H1 (cell line): ENCODE results near the gene FAM24A. TPM values are rescaled to one million over a fixed set of nuclear protein-coding genes. Genes with fewer than 3 reads are reported as not detected.

ENCODE experiments used
- CTCF ChIA-PET: fragments of 300-600 bp; sonication (Branson Sonifier 250); formaldehyde crosslinking; loops from one replicate; lab custom pipeline; 2021; ENCODE audit not compliant: partially characterized antibody; lab: Charles Lee
- POLR2A ChIA-PET: fragments of 300-600 bp; sonication (Branson Sonifier 250); formaldehyde crosslinking; loops from one replicate; lab custom pipeline; 2021; ENCODE audit warnings: inconsistent platforms; ENCODE audit not compliant: partially characterized antibody; lab: Charles Lee
- DNase-seq, 2 experiments: peaks; one replicate each; pipeline versions ENCODE4 v3.0.0 to v3.0.0-alpha.2; 2010 to 2022; ENCODE audit warnings: low spot score in 2 of 2, low read depth in 1 of 2, mixed read lengths in 1 of 2
- FAIRE-seq: peaks from 2 replicates; lab custom pipeline; 2011; peaks lifted over from hg19 to GRCh38; lab: Jason Lieb, UNC
- H2AFZ ChIP-seq: 2 replicates; pipeline ENCODE4 v1.8.1; 2012; ENCODE audit warnings: low read length, inconsistent platforms
- H2AK5ac ChIP-seq: 2 replicates; pipeline ENCODE4 v1.6.1; 2013; ENCODE audit warnings: low read depth, low read length
- H2BK120ac ChIP-seq: replicated peaks from 2 replicates; pipeline ENCODE3; 2013; ENCODE audit warnings: low read depth, low read length, inconsistent platforms
- H2BK12ac ChIP-seq: 2 replicates; pipeline ENCODE4 v1.6.1; 2013; ENCODE audit warnings: low read depth, low read length
- H2BK15ac ChIP-seq: 2 replicates; pipeline ENCODE4 v1.6.1; 2013; ENCODE audit warnings: low read length
- H2BK20ac ChIP-seq: 2 replicates; pipeline ENCODE4 v1.6.1; 2013; ENCODE audit warnings: low read length
- H2BK5ac ChIP-seq: 2 replicates; pipeline ENCODE4 v1.6.1; 2013; ENCODE audit warnings: low read depth, low read length
- H3K14ac ChIP-seq: 2 replicates; pipeline ENCODE4 v1.6.1; 2013; ENCODE audit warnings: inconsistent platforms; ENCODE audit not compliant: insufficient read length
- H3K18ac ChIP-seq: 2 replicates; pipeline ENCODE4 v1.6.1; 2013; ENCODE audit warnings: low read length; ENCODE audit errors: extremely low read depth
- H3K23ac ChIP-seq: 2 replicates; pipeline ENCODE4 v1.6.1; 2013; ENCODE audit warnings: inconsistent platforms; ENCODE audit not compliant: insufficient read length
- H3K23me2 ChIP-seq: 2 replicates; pipeline ENCODE4 v1.6.1; 2013; ENCODE audit warnings: low read depth, low read length
- H3K27ac ChIP-seq: 2 replicates; pipeline ENCODE4 v1.6.1; 2011; ENCODE audit warnings: low read depth, low read length, inconsistent platforms
- H3K27me3 ChIP-seq, 4 experiments: replicated peaks in 1 of 4; 1 replicate in 1 of 4; 2 replicates in 3 of 4; pipeline versions ENCODE4 v1.6.1 to v1.8.1; 2011 to 2013; ENCODE audit warnings: low read length in 3 of 4, mild to moderate bottlenecking in 3 of 4, inconsistent platforms in 2 of 4, mixed read lengths in 2 of 4, moderate library complexity in 1 of 4; ENCODE audit not compliant: control insufficient read depth in 3 of 4, insufficient read depth in 3 of 4; ENCODE audit errors: extremely low read depth in 1 of 4
- H3K36me3 ChIP-seq, 4 experiments: 2 replicates each; pipeline versions ENCODE4 v1.6.1 to v1.8.1; 2011 to 2013; ENCODE audit warnings: mild to moderate bottlenecking in 4 of 4, low read length in 3 of 4, moderate library complexity in 2 of 4, control low read depth in 1 of 4, inconsistent platforms in 1 of 4; ENCODE audit not compliant: insufficient read depth in 4 of 4, control insufficient read depth in 2 of 4
- H3K4ac ChIP-seq: replicated peaks from 2 replicates; pipeline ENCODE3; 2013; ENCODE audit warnings: low read length, low read depth, mixed read lengths, inconsistent platforms; ENCODE audit not compliant: insufficient read length
- H3K4me1 ChIP-seq, 4 experiments: replicated peaks in 1 of 4; 1 replicate in 1 of 4; 2 replicates in 3 of 4; pipeline versions ENCODE4 v1.6.1 to v1.8.1; 2011 to 2013; ENCODE audit warnings: low read length in 3 of 4, inconsistent platforms in 2 of 4, mixed read lengths in 1 of 4; ENCODE audit not compliant: insufficient read depth in 4 of 4, control insufficient read depth in 3 of 4
- H3K4me2 ChIP-seq, 2 experiments: 2 replicates each; pipeline versions ENCODE4 v1.6.1 to v1.8.1; 2011 to 2013; ENCODE audit warnings: low read depth in 2 of 2, low read length in 2 of 2, control low read depth in 1 of 2, inconsistent platforms in 1 of 2, mild to moderate bottlenecking in 1 of 2; ENCODE audit not compliant: insufficient read depth in 1 of 2
- H3K4me3 ChIP-seq, 4 experiments: fragments of 200-600, 300-600 bp in 1 of 4; sonication (generic), shearing (Covaris generic), sonication (Bioruptor Twin) in 1 of 4; 2 replicates each; pipeline versions ENCODE4 v1.5.1 to v1.8.1; 2011 to 2016; ENCODE audit warnings: low read length in 4 of 4, low read depth in 3 of 4, control low read depth in 2 of 4, inconsistent platforms in 2 of 4, mild to moderate bottlenecking in 2 of 4, mixed read lengths in 1 of 4, moderate library complexity in 1 of 4; ENCODE audit not compliant: insufficient read depth in 2 of 4; ENCODE audit errors: extremely low read depth in 1 of 4
- H3K56ac ChIP-seq: replicated peaks from 2 replicates; pipeline ENCODE3; 2013; ENCODE audit warnings: low read depth, mild to moderate bottlenecking, mixed read lengths, low read length, inconsistent platforms; ENCODE audit not compliant: insufficient read length
- H3K79me1 ChIP-seq: 2 replicates; pipeline ENCODE4 v1.6.1; 2013; ENCODE audit warnings: low read depth, low read length, control low read depth
- H3K79me2 ChIP-seq, 2 experiments: 2 replicates each; pipeline versions ENCODE4 v1.6.1 to v1.8.1; 2012 to 2013; ENCODE audit warnings: low read length in 2 of 2, mild to moderate bottlenecking in 2 of 2, inconsistent platforms in 1 of 2; ENCODE audit not compliant: insufficient read depth in 2 of 2, control insufficient read depth in 1 of 2
- H3K9ac ChIP-seq, 4 experiments: replicated peaks in 1 of 4; 1 replicate in 1 of 4; 2 replicates in 3 of 4; pipeline versions ENCODE4 v1.6.1 to v1.8.1; 2011 to 2013; ENCODE audit warnings: low read depth in 3 of 4, low read length in 3 of 4, control low read depth in 2 of 4, mild to moderate bottlenecking in 2 of 4, moderate library complexity in 2 of 4, inconsistent platforms in 1 of 4; ENCODE audit errors: extremely low read depth in 1 of 4
- H3K9me3 ChIP-seq, 2 experiments: 2 replicates each; pipeline versions ENCODE4 v1.6.1 to v1.8.1; 2012 to 2013; ENCODE audit warnings: mild to moderate bottlenecking in 2 of 2, moderate library complexity in 2 of 2, control low read depth in 1 of 2, inconsistent platforms in 1 of 2, low read depth in 1 of 2, low read length in 1 of 2, mixed read lengths in 1 of 2; ENCODE audit not compliant: insufficient read depth in 2 of 2
- H4K20me1 ChIP-seq, 2 experiments: replicated peaks in 1 of 2; 2 replicates each; pipeline versions ENCODE3 to v1.8.1; 2011 to 2013; ENCODE audit warnings: inconsistent platforms in 2 of 2, low read length in 2 of 2, mild to moderate bottlenecking in 1 of 2; ENCODE audit not compliant: insufficient read depth in 2 of 2, control insufficient read depth in 1 of 2
- H4K5ac ChIP-seq: 2 replicates; pipeline ENCODE4 v1.6.1; 2013; ENCODE audit warnings: low read length, low read depth, mixed read lengths, inconsistent platforms; ENCODE audit not compliant: insufficient read length
- H4K8ac ChIP-seq: 2 replicates; pipeline ENCODE4 v1.8.0; 2013; ENCODE audit warnings: mild to moderate bottlenecking, moderate library complexity, low read length, inconsistent platforms; ENCODE audit not compliant: insufficient read depth; ENCODE audit errors: extremely low read depth
- H4K91ac ChIP-seq: replicated peaks from 2 replicates; pipeline ENCODE3; 2013; ENCODE audit warnings: low read length, mixed read lengths, inconsistent platforms; ENCODE audit not compliant: insufficient read length
- CBX5 ChIP-seq: fragments of 300-800, 300-1000 bp; sonication (generic); IDR thresholded peaks from 2 replicates; pipeline ENCODE4 v1.7.1; 2016; ENCODE audit warnings: antibody characterized with exemption, low read length, low read depth
- GABPA ChIP-seq: IDR thresholded peaks from 2 replicates; pipeline ENCODE4 v1.6.1; 2011; ENCODE audit warnings: mild to moderate bottlenecking, low read length, moderate library complexity, borderline replicate concordance; ENCODE audit not compliant: insufficient read depth
- PHF8 ChIP-seq: fragments of 200-600 bp; sonication (generic); conservative IDR thresholded peaks from 2 replicates; pipeline ENCODE4 v1.7.1; 2012; ENCODE audit warnings: low read depth, mild to moderate bottlenecking, inconsistent platforms, low read length, moderate library complexity
- SP4 ChIP-seq: IDR thresholded peaks from 2 replicates; pipeline ENCODE4 v1.6.1; 2012; ENCODE audit warnings: low read length, inconsistent platforms
- SUZ12 ChIP-seq: fragments of 200-600 bp; sonication (generic); IDR thresholded peaks from 2 replicates; pipeline ENCODE4 v1.6.1; 2012; ENCODE audit warnings: mild to moderate bottlenecking, inconsistent platforms, low read length, moderate library complexity, mixed read lengths
- USF2 ChIP-seq: IDR thresholded peaks from 2 replicates; pipeline ENCODE4 v1.6.1; 2011; ENCODE audit warnings: low read length, improper control_type of control experiment
- YY1 ChIP-seq: IDR thresholded peaks from 2 replicates; pipeline ENCODE4 v1.6.1; 2011; ENCODE audit warnings: low read depth, mild to moderate bottlenecking, low read length
- WGBS, 2 experiments: shearing (Covaris generic) in 1 of 2; methylation state at CpG; one replicate each; pipeline versions ENCODE4 v1.1.6 to v1.1.7; 2013 to 2015; ENCODE audit warnings: low lambda C conversion rate in 2 of 2, mixed read lengths in 2 of 2, inconsistent platforms in 1 of 2, low coverage in 1 of 2, missing lambda C conversion rate in 1 of 2; ENCODE audit not compliant: insufficient replicate concordance in 2 of 2, insufficient coverage in 1 of 2, insufficient read length in 1 of 2; ENCODE audit errors: extremely low coverage in 1 of 2, missing lambda C conversion rate in 1 of 2; 5-methylcytosine and 5-hydroxymethylcytosine counted together
- polyA plus RNA-seq, 7 experiments: library from polyadenylated mRNA; depleted of rRNA in 3 of 7; stranded (reverse) in 5 of 7; unstranded in 2 of 7; fragments of >200 nt in 5 of 7; fragments of 200-250 nt in 2 of 7; gene quantifications; 1 replicate in 5 of 7; 2 replicates in 1 of 7; 4 replicates in 1 of 7; pipeline versions ENCODE4 v1.2.1 to v1.2.3, GENCODE V29; 2011 to 2013; ENCODE audit warnings: missing spikeins in 2 of 7, mixed read lengths in 2 of 7
- total RNA-seq: library from RNA; stranded (reverse); fragmentation: NEBNext Ultra II Directional; extraction: Animal tissue kit (Norgen Biotek cat#: 25700); gene quantifications from 2 replicates; pipeline ENCODE4 v1.2.1, GENCODE V29; 2021
- TF ChIP-seq, protein P1 (sequence below), 3 experiments: IDR thresholded peaks; 1 replicate in 2 of 3; 2 replicates in 1 of 3; pipeline versions ENCODE4 v1.5.1 to v1.6.1; 2011; ENCODE audit warnings: low read length in 3 of 3, mild to moderate bottlenecking in 3 of 3, inconsistent platforms in 2 of 3, low read depth in 1 of 3, moderate library complexity in 1 of 3; ENCODE audit not compliant: insufficient read depth in 1 of 3; ENCODE audit errors: control extremely low read depth in 1 of 3

FAM24A gene
- total and polyA plus RNA-seq, 2 of the 8 experiments (the other 6 are each of a cell fraction or from before 2014, with no cell fraction given): not detected

DNA sequence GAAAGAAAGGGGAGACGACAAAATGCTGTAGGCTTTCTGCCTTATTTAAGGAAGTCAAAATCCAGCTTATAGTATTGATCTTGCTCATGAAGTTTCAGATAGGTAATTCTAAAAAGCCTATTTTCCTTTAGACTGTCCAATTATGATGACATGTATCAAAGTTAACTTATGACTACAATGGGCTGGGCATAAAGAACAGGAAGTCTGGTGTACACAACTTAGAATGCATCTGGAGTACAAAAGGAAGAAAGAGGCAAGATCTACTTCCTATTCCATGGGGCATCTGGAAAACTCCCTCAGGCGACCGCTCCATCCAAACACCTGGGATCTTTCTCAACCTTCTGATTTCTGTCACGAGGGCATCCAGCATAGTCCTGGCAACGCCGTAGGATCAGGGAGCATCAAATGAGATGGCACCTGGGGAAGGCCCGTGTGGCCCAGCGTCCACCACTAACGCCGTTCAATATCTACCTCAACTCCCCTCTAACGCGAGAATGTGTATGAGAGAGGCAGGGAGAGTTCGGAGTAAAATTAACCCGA, 31.5 kb upstream of the FAM24A start:
- Histone ChIP-seq H4K91ac (peak overlapping the region; percentile 89), H3K27ac (no peak overlapping the region), H3K9me3 (no peaks in the 10 kb centered on the region; a peak in 1 of 4 replicates), H2BK20ac (peak overlapping the region; percentile 16), H4K5ac (peak overlapping the region; percentile 29), H3K4me2 (peak overlapping the region in 1 of 2 experiments; percentile 50; a peak in 2 of 4 replicates), H2AFZ (no peak overlapping the region), H3K27me3 (peaks cover 0 to 3% (median 0%) of the 10 kb centered on the region in 4 experiments; a peak in 3 of 7 replicates), H3K23me2 (no peaks in the 10 kb centered on the region; the same call in 1 of the 2 replicates), H2BK15ac (peak overlapping the region; percentile 73; the same call in 1 of the 2 replicates), H3K79me2 (no peaks in the 10 kb centered on the region), H2AK5ac (peak overlapping the region; percentile 17; the same call in 1 of the 2 replicates), H4K8ac (peak overlapping the region; percentile 68), H3K9ac (no peak overlapping the region), H2BK120ac (peak overlapping the region; percentile 61), H3K56ac (peak overlapping the region; percentile 26), H2BK12ac (peak overlapping the region; percentile 75; the same call in 1 of the 2 replicates), H3K23ac (no peak overlapping the region), H3K36me3 (no peaks in the 10 kb centered on the region), H4K20me1 (no peaks in the 10 kb centered on the region), H3K18ac (peak overlapping the region; percentile 19; the same call in 1 of the 2 replicates), H3K79me1 (no peaks in the 10 kb centered on the region), H3K14ac (no peak overlapping the region), H2BK5ac (0 out of 2 replicates have a peak overlapping the region, but pooled peaks have one; percentile 8), H3K4me3 (peak overlapping the region in 1 of 4 experiments; percentile 6; a peak in 1 of 8 replicates), H3K4me1 (peaks cover 5 to 29% (median 16%) of the 10 kb centered on the region in 4 experiments), H3K4ac (no peak overlapping the region)
- no peak for FAIRE-seq
- CTCF ChIA-PET: interaction anchor here (1.1 kb wide), 1 partner anchor 26 kb away, joined by 4 read pairs; no protein-coding TSS in a partner anchor
- DNase-seq: no peak
- WGBS, 2 experiments: 90% methylated on average over 14 of the region's 14 CpGs; no CpG with 5 or more reads in 1 of the 2 experiments
- POLR2A ChIA-PET: interaction anchor here (0.7 to 1.1 kb wide), 2 partner anchors 15 to 21 kb away, joined by 3 to 4 read pairs; no protein-coding TSS in a partner anchor
- no peak for TF ChIP-seq USF2
- TF ChIP-seq YY1: no peak
- no peak for TF ChIP-seq SUZ12
- no peak for TF ChIP-seq GABPA
- TF ChIP-seq SP4: no peak
- TF ChIP-seq, protein P1, sequence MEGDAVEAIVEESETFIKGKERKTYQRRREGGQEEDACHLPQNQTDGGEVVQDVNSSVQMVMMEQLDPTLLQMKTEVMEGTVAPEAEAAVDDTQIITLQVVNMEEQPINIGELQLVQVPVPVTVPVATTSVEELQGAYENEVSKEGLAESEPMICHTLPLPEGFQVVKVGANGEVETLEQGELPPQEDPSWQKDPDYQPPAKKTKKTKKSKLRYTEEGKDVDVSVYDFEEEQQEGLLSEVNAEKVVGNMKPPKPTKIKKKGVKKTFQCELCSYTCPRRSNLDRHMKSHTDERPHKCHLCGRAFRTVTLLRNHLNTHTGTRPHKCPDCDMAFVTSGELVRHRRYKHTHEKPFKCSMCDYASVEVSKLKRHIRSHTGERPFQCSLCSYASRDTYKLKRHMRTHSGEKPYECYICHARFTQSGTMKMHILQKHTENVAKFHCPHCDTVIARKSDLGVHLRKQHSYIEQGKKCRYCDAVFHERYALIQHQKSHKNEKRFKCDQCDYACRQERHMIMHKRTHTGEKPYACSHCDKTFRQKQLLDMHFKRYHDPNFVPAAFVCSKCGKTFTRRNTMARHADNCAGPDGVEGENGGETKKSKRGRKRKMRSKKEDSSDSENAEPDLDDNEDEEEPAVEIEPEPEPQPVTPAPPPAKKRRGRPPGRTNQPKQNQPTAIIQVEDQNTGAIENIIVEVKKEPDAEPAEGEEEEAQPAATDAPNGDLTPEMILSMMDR (IDR thresholded peaks at IDR 0.05; ENCODE audit: control extremely low read depth in 1 of 3, insufficient read depth in 1 of 3, low read depth in 1 of 3, low read length in 3 of 3): no peak
- TF ChIP-seq PHF8: no peak
- TF ChIP-seq CBX5: no peak
